Measurements from ENCODE around the gene CCDC197.

Gene CCDC197

GRCh38 chr14:94022532-94023411 is 25.7 kb downstream of the CCDC197 start:
- no peak for DNase-seq (ENCODE audit: low read depth in 4 of 4, low spot score in 1 of 4)

DNA sequence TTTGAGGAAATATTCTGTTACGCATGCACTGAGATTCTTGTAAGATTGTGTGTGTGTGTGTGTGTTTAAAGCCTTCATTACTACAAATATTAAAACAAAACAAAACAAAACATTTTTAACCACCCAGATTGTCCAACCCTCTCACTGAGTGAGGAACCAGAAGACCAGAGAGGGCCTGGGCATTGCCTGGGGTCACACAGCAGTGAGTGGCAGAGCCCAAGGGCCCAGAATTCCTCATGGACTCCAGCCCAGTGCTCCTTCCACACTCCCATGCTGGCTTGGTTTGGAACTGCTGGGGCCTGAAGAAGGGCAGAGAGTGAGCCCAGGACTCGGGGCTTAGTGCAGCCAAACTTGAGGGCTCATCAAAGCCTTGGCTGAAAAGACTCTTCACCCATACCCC is 27.4 kb downstream of the CCDC197 start:
- DNase-seq (ENCODE audit: low read depth in 4 of 4, low spot score in 1 of 4): no peak

DNA sequence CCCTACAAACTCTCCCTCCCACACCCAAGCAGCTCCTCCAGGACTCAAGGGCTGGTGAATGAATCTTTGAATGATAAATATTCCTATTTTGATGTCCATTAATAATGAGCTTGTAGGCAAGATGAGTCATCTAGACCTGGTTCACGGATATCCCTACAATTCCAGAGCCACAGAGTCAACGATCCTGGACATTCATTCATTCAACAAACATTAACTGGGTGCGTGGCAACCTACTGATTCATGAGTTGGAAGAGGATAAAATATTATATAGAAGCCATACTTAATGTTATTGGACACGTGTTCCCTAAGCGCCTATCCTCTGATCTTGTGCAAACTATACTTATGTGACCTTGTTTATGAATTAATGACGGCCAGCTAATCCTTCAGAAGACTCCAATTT is 28.6 kb downstream of the CCDC197 start:
- no peak for DNase-seq (ENCODE audit: low read depth in 4 of 4, low spot score in 1 of 4)

- peak; percentile 86 to 94 (median 90) for DNase-seq (ENCODE audit: low read depth in 4 of 4, low spot score in 1 of 4)
These were observed 29.2 kb downstream of the CCDC197 start, which contains the start of gene OTUB2 for GRCh38 chr14:94026173-94026888. Gene OTUB2, plus strand, starts transcription at chr14:94026340. Its CDS starts 198 bp downstream, at chr14:94026538.

- no peak for DNase-seq (ENCODE audit: low read depth in 4 of 4, low spot score in 1 of 4)
These were observed 29.9 kb downstream of the CCDC197 start for GRCh38 chr14:94026889-94027469.

DNA sequence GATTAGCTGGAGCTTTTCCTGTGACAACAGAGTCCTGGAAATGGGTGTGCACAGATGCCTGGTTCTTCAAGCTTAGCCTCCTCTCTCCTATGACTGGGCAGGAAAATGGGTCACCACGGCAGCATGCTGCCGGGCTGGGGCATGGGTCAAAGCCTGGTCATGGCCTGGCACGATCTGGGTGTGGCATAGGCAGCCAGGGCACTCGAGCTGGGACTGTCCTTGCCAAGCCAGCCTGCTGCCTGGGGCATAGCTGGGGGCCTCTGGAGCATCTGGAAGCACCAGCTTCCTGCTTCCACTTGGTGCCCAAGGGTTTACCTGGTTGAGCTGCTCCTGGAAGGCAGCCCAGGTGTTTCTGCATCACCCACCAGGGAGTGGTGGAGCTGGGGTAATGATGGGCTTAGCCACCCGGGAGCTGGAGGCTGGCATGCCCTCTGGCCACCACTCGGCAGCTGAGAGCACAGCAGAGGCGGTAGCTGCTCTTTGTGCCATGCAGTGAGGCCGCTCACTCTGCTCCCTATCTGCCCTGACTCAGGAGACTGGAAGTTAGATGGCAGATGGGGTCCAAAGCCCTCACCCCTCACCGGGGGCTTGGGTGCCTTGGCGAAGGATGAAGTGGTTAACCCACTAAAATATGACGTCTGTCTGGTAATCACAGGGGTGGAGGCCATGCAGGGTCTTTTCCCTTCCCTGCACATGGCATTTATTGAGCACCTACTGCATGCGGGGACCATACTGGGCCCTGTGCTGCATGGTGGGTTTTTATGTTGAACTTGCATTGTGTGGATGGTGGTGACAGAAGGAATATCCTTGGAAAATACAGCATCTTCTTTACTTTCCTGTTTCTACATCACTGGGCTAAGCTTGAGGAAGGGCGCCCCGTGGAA is 30.7 kb downstream of the CCDC197 start:
- DNase-seq (ENCODE audit: low read depth in 4 of 4, low spot score in 1 of 4): no peak

- DNase-seq (ENCODE audit: low read depth in 4 of 4, low spot score in 1 of 4): no peak
These were observed 31.3 kb downstream of the CCDC197 start for GRCh38 chr14:94028450-94028826.

GRCh38 chr14:94029265-94029664 is 32.2 kb downstream of the CCDC197 start:
- no peak for DNase-seq (ENCODE audit: low read depth in 4 of 4, low spot score in 1 of 4)

- DNase-seq (ENCODE audit: low read depth in 4 of 4, low spot score in 1 of 4): no peak
These were observed 32.6 kb downstream of the CCDC197 start for GRCh38 chr14:94029671-94030203.

GRCh38 chr14:94030571-94030970 is 33.5 kb downstream of the CCDC197 start:
- no peak for DNase-seq (ENCODE audit: low read depth in 4 of 4, low spot score in 1 of 4)

- DNase-seq (ENCODE audit: low read depth in 4 of 4, low spot score in 1 of 4): no peak
These were observed 34.2 kb downstream of the CCDC197 start for GRCh38 chr14:94031161-94031882.

GRCh38 chr14:94031883-94032279 is 34.8 kb downstream of the CCDC197 start:
- no peak for DNase-seq (ENCODE audit: low read depth in 4 of 4, low spot score in 1 of 4)

DNA sequence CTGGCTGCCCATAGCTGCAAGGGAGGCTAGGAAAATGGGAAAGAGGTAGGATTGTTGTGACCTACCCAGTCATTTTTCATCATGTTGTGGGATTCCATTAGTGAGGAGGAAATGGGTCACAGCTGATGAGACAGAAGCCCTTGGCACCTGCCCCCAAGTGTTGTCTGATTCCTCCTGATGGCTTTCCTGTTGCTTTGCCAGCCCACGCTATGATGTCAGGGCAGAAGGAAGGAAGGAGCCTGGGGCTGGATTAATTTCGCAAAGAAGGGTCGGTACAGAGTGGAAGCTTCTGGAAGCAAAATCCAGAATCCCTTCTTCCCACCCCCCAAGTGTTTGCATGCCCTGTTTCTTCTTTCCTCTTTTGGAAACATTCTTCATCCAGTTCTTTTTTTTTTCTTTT is 37.8 kb downstream of the CCDC197 start:
- DNase-seq (ENCODE audit: low read depth in 4 of 4, low spot score in 1 of 4): no peak

- peak; percentile 54 to 68 (median 66) for DNase-seq (ENCODE audit: low read depth in 4 of 4, low spot score in 1 of 4)
These were observed 39.4 kb downstream of the CCDC197 start for GRCh38 chr14:94036313-94037167.

GRCh38 chr14:94037954-94038353 is 40.9 kb downstream of the CCDC197 start:
- no peak for DNase-seq (ENCODE audit: low read depth in 4 of 4, low spot score in 1 of 4)

DNA sequence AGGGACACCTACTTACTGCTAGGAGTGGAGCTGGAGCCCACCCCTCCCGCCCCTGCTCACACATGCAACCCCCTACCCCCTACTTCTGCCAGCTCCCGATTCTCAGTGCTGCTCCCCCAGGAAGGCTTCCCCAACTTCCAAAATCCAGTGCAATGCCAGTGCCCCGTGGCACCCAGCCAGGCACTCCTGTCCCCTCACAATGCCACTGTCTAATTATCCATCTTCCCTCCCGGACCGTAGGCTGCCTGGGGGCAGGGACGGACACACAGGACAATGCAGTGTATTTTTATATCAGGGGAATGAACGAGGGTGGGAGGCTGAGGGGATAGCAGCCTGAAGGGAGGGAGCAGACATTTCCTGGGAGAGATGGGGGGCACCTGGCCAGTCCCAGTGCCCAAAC is 41.4 kb downstream of the CCDC197 start:
- no peak for DNase-seq (ENCODE audit: low read depth in 4 of 4, low spot score in 1 of 4)

DNA sequence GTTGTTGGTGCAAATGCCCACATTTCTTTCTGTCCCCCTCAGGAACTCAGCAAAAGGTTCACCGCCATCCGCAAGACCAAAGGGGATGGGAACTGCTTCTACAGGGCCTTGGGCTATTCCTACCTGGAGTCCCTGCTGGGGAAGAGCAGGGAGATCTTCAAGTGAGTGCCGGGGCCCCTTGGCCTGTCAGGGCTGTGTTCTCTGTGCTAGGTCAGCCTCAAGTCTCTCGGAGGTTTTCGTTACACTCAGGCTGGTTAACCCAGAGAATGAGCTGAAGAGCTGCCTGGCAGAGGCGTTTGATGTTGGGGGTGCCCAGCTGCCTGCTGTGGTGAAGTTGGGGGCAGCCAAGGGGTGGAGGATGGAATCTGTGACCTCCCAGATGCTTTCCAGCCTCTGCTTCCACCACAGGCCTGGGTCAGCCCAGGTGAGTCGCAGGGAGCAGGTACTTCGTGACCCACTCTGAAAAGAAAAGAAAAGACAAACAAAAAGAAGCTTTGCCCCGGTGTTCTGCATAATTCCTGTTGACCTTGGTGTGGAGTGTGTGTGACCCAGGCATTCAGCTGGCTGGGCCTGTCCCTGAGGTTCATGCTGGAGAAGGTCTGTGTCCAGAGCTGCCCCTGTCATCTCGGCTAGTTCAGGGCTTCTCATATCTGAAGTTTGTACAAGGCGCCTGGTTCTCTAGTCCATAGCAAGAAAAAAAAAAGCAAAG is 42.0 kb downstream of the CCDC197 start:
- no peak for DNase-seq (ENCODE audit: low read depth in 4 of 4, low spot score in 1 of 4)

DNA sequence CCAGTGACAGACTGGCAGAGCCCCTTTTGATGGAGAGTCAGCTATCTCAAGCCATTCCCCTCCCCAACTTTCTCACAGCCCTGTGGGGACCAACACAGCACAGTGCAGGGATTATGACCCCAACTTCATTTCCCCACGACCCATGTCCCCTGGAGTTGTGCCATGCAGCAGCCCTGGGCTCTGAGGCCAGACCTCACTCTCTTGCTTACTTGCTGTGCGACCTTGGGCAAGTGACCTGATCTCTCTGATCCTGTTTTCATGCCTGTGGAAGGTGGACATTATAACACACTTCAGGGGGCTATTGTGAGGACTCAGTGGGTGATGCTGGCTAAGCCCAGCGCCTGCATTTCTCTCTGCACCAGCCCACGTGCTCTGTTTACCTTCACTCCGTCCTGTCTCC is 43.1 kb downstream of the CCDC197 start:
- DNase-seq (ENCODE audit: low read depth in 4 of 4, low spot score in 1 of 4): no peak
